Activated CD8-positive, alpha-beta T cell treated with anti-CD3 and anti-CD28 coated beads for 36 hours (primary cell): ENCODE measurements around the gene TBC1D19. TPM values are rescaled to one million over a fixed set of nuclear protein-coding genes. Genes with fewer than 3 reads are reported as not detected.

Source experiments
- ATAC-seq: fragments of 200-7000 bp; cut with Tn5 transposase; one replicate; pipeline ENCODE4 v1.10.0; 2021; ENCODE audit warnings: mild to moderate bottlenecking, moderate library complexity
- CTCF ChIA-PET: fragments of 350-600 bp; sonication (Branson Sonifier 250); formaldehyde crosslinking; loops from one replicate; lab custom pipeline; 2021; ENCODE audit warnings: antibody characterized with exemption; lab: Charles Lee
- POLR2A ChIA-PET: fragments of 350-600 bp; sonication (Branson Sonifier 250); formaldehyde crosslinking; loops from one replicate; lab custom pipeline; 2021; ENCODE audit warnings: antibody characterized with exemption; lab: Charles Lee
- DNase-seq: peaks from one replicate; pipeline ENCODE4 v3.0.0-alpha.2; 2020
- H3K27ac Mint-ChIP-seq: one replicate; pipeline ENCODE4 v1.8.0; 2021; ENCODE audit warnings: mild to moderate bottlenecking, mixed read lengths
- H3K27me3 Mint-ChIP-seq: one replicate; pipeline ENCODE4 v1.8.0; 2021; ENCODE audit warnings: mixed read lengths
- H3K36me3 Mint-ChIP-seq: one replicate; pipeline ENCODE4 v1.8.0; 2021; ENCODE audit warnings: low read depth, mixed read lengths
- H3K4me1 Mint-ChIP-seq: one replicate; pipeline ENCODE4 v1.8.0; 2021; ENCODE audit warnings: low read depth, mixed read lengths
- H3K4me3 Mint-ChIP-seq: one replicate; pipeline ENCODE4 v1.8.0; 2021; ENCODE audit warnings: mild to moderate bottlenecking, moderate library complexity, mixed read lengths
- H3K9me3 Mint-ChIP-seq: one replicate; pipeline ENCODE4 v1.8.0; 2021; ENCODE audit warnings: mixed read lengths
- intact Hi-C: fragments of 100-400 bp; cut with micrococcal nuclease; formaldehyde crosslinking; loops from one replicate; pipeline ENCODE4 v1.10.0; 2022
- total RNA-seq, 2 experiments: library from RNA; stranded (reverse); gene quantifications; one replicate each; pipeline ENCODE4 v1.2.3, GENCODE V29; 2021
- TF ChIP-seq, protein P1 (sequence below): fragments of 200-600 bp; IDR thresholded peaks from one replicate; pipeline ENCODE4 v1.8.0; 2022; ENCODE audit warnings: antibody characterized with exemption, mild to moderate bottlenecking

TBC1D19 gene
- total RNA-seq, 2 experiments from 2014 or later, result 4.0 to 4.5 TPM

DNA sequence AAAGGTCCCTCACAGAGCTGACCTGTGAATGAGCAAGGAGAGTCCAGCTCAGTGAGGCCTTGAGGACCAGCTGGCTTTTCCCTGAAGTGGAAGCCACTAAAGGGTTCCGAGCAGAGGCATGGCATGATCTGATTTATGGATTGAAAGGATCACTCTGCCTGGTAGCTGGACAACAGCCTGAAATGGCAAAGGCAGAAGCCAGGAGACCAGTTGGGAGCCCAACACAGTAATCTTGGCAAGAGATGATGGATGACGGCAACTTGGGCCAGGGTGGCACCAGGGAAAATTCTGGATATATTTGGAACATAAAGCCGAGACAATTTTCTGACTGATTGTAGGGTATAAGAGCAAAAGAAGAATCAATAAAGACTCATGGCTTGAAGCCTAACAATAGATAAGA lies 207.5 kb downstream of the TBC1D19 start:
- TF ChIP-seq, protein P1, sequence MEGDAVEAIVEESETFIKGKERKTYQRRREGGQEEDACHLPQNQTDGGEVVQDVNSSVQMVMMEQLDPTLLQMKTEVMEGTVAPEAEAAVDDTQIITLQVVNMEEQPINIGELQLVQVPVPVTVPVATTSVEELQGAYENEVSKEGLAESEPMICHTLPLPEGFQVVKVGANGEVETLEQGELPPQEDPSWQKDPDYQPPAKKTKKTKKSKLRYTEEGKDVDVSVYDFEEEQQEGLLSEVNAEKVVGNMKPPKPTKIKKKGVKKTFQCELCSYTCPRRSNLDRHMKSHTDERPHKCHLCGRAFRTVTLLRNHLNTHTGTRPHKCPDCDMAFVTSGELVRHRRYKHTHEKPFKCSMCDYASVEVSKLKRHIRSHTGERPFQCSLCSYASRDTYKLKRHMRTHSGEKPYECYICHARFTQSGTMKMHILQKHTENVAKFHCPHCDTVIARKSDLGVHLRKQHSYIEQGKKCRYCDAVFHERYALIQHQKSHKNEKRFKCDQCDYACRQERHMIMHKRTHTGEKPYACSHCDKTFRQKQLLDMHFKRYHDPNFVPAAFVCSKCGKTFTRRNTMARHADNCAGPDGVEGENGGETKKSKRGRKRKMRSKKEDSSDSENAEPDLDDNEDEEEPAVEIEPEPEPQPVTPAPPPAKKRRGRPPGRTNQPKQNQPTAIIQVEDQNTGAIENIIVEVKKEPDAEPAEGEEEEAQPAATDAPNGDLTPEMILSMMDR, result no peak
- CTCF ChIA-PET, result no interaction called here
- Mint-ChIP-seq H3K4me1 (peaks cover 16% of the 10 kb centered on the region), H3K4me3 (no peak overlapping the region), H3K9me3 (no peaks in the 10 kb centered on the region), H3K36me3 (no peaks in the 10 kb centered on the region), H3K27me3 (no peaks in the 10 kb centered on the region), H3K27ac (no peak overlapping the region)
- POLR2A ChIA-PET, result interaction anchor here (1.0 kb wide), 1 partner anchor 213 kb away, joined by 3 read pairs; no protein-coding TSS in a partner anchor
- no peak for DNase-seq
- ATAC-seq, result no peak
- intact Hi-C loops, result no loop called here

DNA sequence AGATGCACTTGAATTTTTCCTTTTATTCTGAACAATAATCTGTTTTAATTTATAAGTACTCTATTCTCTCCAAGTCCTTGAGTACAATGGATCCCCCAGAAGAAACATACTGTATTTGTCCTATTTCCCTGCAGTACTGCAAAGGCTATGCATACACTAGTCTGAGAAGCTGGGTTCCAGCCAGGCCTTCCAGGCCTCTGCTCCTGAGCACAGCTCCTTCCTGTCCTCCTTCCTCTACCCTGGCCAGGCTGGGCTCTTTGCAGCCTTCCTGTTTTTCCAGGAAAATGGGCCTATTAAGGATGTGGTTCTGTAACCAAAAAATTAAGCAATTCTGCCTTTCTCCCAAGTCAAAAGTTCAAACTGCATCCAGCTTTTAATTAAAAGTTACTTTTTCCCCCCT lies 208.8 kb downstream of the TBC1D19 start:
- no peak for DNase-seq
- Mint-ChIP-seq H3K4me1 (peaks cover 12% of the 10 kb centered on the region), H3K4me3 (no peak overlapping the region), H3K27me3 (no peaks in the 10 kb centered on the region), H3K9me3 (no peaks in the 10 kb centered on the region), H3K36me3 (no peaks in the 10 kb centered on the region), H3K27ac (no peak overlapping the region)
- TF ChIP-seq, protein P1, result no peak
- no peak for ATAC-seq
- ChIA-PET POLR2A (no interaction called here), CTCF (no interaction called here)
- intact Hi-C loops, result no loop called here

DNA sequence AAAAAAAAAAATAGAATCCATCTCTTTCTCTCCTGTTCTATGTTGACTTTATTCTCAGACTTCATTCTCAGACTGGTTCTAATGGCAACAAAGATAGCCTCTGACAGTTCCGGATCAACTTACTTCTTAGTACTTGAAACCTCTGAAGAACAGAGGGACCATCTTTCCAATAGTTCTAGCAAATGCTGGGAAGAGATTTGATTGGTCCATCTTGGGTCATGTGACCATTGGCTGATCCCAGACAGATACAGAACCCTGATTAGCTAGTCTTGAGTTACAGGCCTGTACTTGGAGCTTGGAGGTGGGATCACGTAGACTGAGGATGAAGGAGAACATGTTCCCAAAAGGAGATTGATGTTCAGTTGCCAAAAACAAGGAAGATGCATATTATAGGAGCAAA lies 209.9 kb downstream of the TBC1D19 start:
- TF ChIP-seq, protein P1, result no peak
- no peaks in the 10 kb centered on the region for H3K36me3 Mint-ChIP-seq
- peaks cover 2% of the 10 kb centered on the region for H3K9me3 Mint-ChIP-seq
- peaks cover 2% of the 10 kb centered on the region for H3K4me1 Mint-ChIP-seq
- H3K27ac Mint-ChIP-seq, result no peak overlapping the region
- CTCF ChIA-PET, result no interaction called here
- DNase-seq (no peak), ATAC-seq (no peak)
- POLR2A ChIA-PET, result no interaction called here
- H3K27me3 Mint-ChIP-seq, result no peaks in the 10 kb centered on the region
- H3K4me3 Mint-ChIP-seq, result no peak overlapping the region
- intact Hi-C loops, result no loop called here

DNA sequence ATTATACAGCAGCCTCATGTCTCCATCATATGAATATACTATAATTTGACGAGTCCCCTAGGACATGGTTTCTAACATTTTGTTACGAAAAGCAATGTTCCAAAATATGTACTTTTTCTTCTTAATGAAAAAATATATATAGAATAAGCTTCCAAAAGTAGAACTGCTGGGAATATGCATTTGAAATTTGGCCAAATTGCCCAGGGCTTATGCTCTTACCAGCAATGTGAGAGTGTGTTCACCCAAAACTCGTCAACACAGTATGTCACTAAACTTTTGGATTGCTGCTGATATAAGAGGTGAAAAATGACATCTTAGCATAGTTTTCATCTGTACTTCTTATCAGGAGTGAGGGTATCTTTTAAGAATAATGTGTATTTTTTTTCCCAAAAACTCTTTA lies 212.2 kb downstream of the TBC1D19 start:
- no peaks in the 10 kb centered on the region for H3K36me3 Mint-ChIP-seq
- intact Hi-C loops, result no loop called here

DNA sequence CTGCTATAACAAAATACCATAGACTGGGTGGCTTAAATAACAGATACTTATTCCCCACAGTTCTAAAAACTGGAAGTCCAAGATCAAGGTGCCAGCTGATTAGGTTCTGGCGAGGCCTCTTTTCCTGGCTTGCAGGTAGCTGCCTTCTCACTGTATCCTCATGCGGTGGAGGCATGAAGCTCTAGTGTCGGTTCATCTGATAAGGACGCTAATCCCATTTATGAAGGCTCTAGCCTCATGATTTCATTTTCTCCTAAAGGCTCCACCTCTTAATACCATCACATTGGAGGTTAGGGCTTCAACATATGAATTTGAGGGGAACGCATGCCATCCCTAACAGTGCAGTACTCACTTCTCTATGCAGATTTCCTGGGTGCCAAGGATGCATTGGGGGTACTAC lies 218.9 kb downstream of the TBC1D19 start:
- DNase-seq (no peak), ATAC-seq (no peak)
- H3K27me3 Mint-ChIP-seq, result no peaks in the 10 kb centered on the region
- H3K4me3 Mint-ChIP-seq, result no peak overlapping the region
- intact Hi-C loops, result no loop called here
- TF ChIP-seq, protein P1, result no peak
- no peaks in the 10 kb centered on the region for H3K36me3 Mint-ChIP-seq
- POLR2A ChIA-PET, result no interaction called here
- CTCF ChIA-PET, result interaction anchor here (1.1 kb wide), 1 partner anchor 245 kb away, joined by 3 read pairs; no protein-coding TSS in a partner anchor
- no peak overlapping the region for H3K27ac Mint-ChIP-seq
- peaks cover 2% of the 10 kb centered on the region for H3K9me3 Mint-ChIP-seq
- no peaks in the 10 kb centered on the region for H3K4me1 Mint-ChIP-seq

More for the DNA sequence above, 212.2 kb downstream of the TBC1D19 start:
- ChIA-PET CTCF (no interaction called here), POLR2A (no interaction called here)
- Mint-ChIP-seq H3K9me3 (peaks cover 2% of the 10 kb centered on the region), H3K4me3 (no peak overlapping the region), H3K27ac (no peak overlapping the region), H3K4me1 (no peaks in the 10 kb centered on the region), H3K27me3 (no peaks in the 10 kb centered on the region)
- TF ChIP-seq, protein P1, result no peak
- ATAC-seq (no peak), DNase-seq (no peak)
